Kasumi-1 (cell line): Measurements from ENCODE around the gene CETP.
"Not testable (repeated sequence)": the region's sequence is repeated elsewhere in the genome, so short reads cannot be mapped to it uniquely, and the experiment has no call there.

Experiments used
- DNase-seq, 2 experiments: peaks; one replicate each; lab custom pipeline; 2025; lab: John Stamatoyannopoulos, UW

The CETP gene

GRCh38 chr16:56998861-56999260 is 37.1 kb downstream of the CETP start:
- DNase-seq, result no peak

GRCh38 chr16:56999409-57000270 is 37.9 kb downstream of the CETP start:
- no peak for DNase-seq

GRCh38 chr16:57000271-57001025 is 38.7 kb downstream of the CETP start:
- DNase-seq, result no peak

- no peak for DNase-seq
These were observed 39.4 kb downstream of the CETP start for GRCh38 chr16:57001026-57001679.

GRCh38 chr16:57003439-57004386 is 42.0 kb downstream of the CETP start:
- no peak for DNase-seq

GRCh38 chr16:57004387-57005250 is 42.9 kb downstream of the CETP start:
- DNase-seq, result no peak

GRCh38 chr16:57005597-57005996 is 43.8 kb downstream of the CETP start:
- DNase-seq, result not testable (repeated sequence)

- DNase-seq, result no peak
These were observed 45.3 kb downstream of the CETP start for GRCh38 chr16:57007050-57007449.

- DNase-seq, result no peak
These were observed 45.8 kb downstream of the CETP start for GRCh38 chr16:57007530-57007929.

GRCh38 chr16:57008440-57008839 is 46.7 kb downstream of the CETP start:
- no peak for DNase-seq

- DNase-seq, result no peak
These were observed 48.0 kb downstream of the CETP start for GRCh38 chr16:57009643-57010170.

- DNase-seq, result no peak
These were observed 50.6 kb downstream of the CETP start for GRCh38 chr16:57012353-57012752.

- DNase-seq, result no peak
These were observed 51.5 kb downstream of the CETP start for GRCh38 chr16:57013229-57013628.

GRCh38 chr16:57013902-57014301 is 52.2 kb downstream of the CETP start:
- no peak for DNase-seq

- no peak for DNase-seq
These were observed 54.6 kb downstream of the CETP start for GRCh38 chr16:57016301-57016700.

GRCh38 chr16:57016831-57017230 is 55.1 kb downstream of the CETP start:
- no peak for DNase-seq

- no peak for DNase-seq
These were observed 55.5 kb downstream of the CETP start for GRCh38 chr16:57017251-57017650.

GRCh38 chr16:57019746-57020145 is 58.0 kb downstream of the CETP start:
- DNase-seq, result no peak

- no peak for DNase-seq
These were observed 58.9 kb downstream of the CETP start for GRCh38 chr16:57020651-57021050.

- DNase-seq, result no peak
These were observed 60.0 kb downstream of the CETP start for GRCh38 chr16:57021757-57022156.
